Measurements from ENCODE around the gene EPB41L5.

DNA sequence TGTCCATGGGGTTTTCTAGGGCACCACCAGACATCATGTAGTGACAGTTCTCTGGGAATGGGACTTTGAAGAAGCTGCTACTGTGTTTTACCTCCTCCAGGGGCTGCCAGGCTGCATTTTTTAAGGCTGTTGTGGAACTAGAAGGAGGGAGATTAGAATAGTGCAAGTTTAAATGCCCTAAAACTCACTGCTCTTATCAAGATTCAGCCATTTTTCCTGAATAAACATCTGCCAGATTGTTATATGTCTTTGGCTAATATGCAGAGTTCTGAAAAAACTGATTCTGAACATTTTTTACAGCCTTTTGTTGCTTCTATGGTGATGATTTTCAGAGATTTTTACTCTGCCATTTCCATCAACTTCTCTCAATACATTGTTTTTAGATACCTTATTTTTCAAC is 8.6 kb upstream of the EPB41L5 start:
- TF ChIP-seq POLR2A (IDR thresholded peaks at IDR 0.05) (no peak), CTCF (IDR thresholded peaks at IDR 0.05) (no peak)

Measured in testis (tissue), 2 donors.